HG03354 (cell line): ENCODE results near the gene ZNF839.
"Not testable (repeated sequence)": the region's sequence is repeated elsewhere in the genome, so short reads cannot be mapped to it uniquely, and the experiment has no call there.

ENCODE experiments used
- ATAC-seq: cut with Tn5 transposase; IDR thresholded peaks from one replicate; pipeline ENCODE4 v1.9.1; 2021; ENCODE audit warnings: mild to moderate bottlenecking; ENCODE audit not compliant: unreplicated experiment, poor library complexity, severe bottlenecking

ZNF839 gene

DNA sequence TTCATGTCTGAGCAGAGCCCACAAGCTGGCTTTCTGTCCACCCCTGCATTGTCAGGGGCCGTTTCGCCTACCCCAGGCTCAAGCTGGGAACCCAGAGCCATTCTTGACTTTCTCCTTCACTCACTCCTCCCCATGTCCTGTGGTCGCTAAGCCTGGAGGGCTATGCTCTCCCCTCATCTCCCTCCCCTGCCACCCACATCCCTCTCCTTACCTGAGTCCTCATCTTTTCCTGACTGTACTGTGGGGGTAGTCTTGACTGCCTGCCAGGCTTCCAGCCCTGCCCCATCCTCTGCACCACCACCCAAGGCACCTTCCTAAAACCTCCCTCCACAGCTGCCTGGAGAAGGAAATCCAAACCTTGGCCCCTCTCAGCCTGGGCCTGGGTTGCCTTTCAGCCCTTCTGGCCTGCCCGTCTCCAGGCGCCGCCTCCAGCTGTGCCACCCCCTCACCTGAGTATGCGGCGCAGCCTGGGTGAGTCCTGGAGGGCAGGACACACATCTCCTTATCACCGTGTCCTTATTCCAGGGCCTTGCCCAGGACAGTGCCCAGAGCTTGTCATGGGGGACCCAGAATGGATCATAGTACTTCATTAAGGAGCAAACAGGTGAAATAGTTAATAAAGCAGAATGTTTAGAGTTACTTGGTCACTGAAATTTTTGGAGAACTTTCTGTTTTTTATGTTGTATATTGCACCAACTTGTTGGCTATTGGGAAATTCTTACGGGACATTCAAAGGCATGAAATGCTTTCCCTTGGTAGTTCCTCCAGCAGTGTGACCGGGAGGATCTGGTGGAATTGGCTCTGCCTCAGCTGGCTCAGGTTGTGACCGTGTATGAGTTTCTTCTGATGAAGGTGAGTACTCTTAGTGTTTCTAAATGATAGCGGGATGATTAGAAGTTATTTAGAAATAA lies 14.5 kb downstream of the ZNF839 start:
- ATAC-seq, result no peak

- no peak for ATAC-seq
These were observed 15.6 kb downstream of the ZNF839 start for GRCh38 chr14:102335163-102335562.

DNA sequence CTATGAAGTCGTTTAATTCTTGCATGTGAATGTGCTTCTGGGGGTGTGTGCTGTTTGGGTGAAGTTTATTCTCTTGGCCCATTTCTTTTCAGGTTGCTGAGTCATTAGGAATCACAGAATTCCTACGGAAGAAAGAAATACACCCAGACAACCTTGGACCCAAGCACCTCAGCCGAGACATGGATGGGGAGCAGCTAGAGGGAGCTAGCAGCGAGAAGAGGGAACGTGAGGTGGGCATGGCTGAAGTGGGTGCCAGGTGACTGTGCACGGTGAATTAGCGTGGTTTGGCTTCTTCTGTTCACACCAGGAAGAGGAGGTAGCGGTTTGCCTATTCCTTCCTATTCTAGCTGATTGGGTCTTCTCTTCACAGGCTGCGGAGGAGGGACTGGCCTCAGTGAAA lies 19.2 kb downstream of the ZNF839 start:
- no peak for ATAC-seq

GRCh38 chr14:102341566-102341965 lies 22.0 kb downstream of the ZNF839 start:
- no peak for ATAC-seq

DNA sequence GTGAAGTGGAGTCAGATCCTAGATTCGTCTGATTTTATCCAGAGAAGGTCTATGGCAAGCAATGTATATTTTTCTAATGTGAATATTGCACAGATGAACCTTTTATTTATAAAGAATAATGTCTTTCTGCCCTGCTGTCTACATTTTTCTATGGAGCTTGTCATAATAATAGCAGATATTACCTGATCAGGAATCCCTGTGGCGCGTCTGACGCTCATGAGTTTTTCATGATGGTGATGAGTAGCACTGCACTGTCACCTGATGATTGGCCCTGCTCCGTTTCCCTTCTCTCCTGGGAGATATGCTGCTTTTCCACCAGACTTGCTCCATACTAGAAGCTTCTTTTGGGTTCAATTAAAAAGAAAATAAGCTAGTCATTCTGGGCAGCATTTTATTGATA lies 22.7 kb downstream of the ZNF839 start:
- no peak for ATAC-seq

GRCh38 chr14:102344084-102344483 lies 24.5 kb downstream of the ZNF839 start:
- no peak for ATAC-seq

GRCh38 chr14:102344485-102344884 lies 24.9 kb downstream of the ZNF839 start:
- no peak for ATAC-seq

- no peak for ATAC-seq
These were observed 25.7 kb downstream of the ZNF839 start for GRCh38 chr14:102345232-102345631.

DNA sequence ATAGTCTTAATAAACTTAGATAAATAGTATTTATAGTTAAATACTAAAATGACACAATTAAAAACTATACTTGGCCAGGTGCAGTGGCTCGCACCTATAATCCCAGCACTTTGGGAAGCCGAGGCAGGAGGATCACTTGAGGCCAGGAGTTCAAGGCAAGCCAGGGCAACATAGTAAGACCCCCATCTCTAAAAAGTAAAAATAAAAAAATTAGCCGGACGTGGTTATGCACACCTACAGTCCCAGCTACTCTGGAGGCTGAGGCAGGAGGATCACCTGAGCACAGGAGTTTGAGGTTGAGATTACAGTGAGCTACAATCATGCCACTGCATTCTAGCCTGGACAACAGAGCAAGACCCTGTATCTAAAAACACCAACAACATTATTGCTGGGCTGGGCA lies 27.1 kb downstream of the ZNF839 start:
- no peak for ATAC-seq

- ATAC-seq, result no peak
These were observed 28.8 kb downstream of the ZNF839 start for GRCh38 chr14:102348376-102348775.

GRCh38 chr14:102351023-102351422 lies 31.5 kb downstream of the ZNF839 start:
- no peak for ATAC-seq

DNA sequence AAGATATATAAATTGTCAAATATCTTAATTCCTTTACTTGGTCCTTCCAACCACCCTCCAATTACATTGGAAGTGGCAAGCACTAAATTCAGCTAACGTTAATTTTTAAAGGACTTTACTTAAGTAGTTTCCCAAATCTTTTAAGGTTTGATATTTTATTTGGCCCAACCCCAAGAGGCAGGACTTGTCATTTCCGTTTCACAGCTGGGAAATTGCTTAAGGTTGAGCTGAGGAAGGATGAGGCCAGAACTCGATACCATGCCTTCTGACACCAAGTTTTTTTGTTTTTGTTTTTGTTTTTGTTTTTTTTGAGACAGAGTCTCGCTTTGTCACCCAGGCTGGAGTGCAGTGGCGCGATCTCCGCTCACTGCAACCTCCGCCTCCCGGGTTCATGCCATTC lies 32.0 kb downstream of the ZNF839 start:
- ATAC-seq, result not testable (repeated sequence)

GRCh38 chr14:102352213-102352612 lies 32.7 kb downstream of the ZNF839 start:
- ATAC-seq, result no peak

- ATAC-seq, result no peak
These were observed 33.6 kb downstream of the ZNF839 start for GRCh38 chr14:102353126-102353619.

GRCh38 chr14:102356280-102356679 lies 36.7 kb downstream of the ZNF839 start:
- ATAC-seq, result no peak

DNA sequence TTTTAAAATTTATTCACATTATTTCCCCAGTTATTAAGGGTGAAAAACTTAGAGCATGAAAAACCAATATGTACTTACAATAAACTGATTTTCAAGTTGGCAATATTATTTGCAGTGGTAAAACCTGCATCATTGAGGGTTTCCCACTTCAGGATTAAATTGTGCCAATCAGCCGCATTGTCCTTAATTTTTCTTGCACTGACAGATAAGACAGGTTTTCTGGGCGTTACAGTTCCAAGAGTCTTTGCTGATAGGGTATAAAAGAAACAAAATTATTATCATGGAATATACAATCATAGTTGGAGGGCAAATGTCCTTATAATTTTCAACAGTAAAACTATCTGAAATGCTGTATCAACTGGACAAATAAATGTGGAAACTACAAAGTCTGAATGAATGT lies 39.8 kb downstream of the ZNF839 start:
- ATAC-seq, result no peak

DNA sequence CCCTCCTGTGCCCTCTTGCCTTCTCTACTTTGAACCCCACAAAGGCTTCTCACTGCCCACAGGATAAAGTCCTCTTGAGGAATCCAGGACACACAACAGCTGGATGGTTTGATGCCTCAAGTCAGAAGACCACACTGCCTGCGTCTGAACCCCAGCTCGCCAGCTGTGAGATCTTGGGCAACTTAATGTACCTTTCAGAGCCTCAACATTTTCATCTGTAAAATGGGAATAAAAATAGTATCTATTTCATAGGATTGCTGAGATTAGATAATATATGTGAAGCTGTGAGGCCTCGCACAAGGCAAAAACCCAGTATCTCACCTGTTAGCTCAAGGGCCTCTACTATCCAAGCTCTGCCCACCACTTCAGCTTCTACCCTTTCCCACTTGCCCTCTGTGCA lies 40.8 kb downstream of the ZNF839 start:
- no peak for ATAC-seq

GRCh38 chr14:102362084-102362483 lies 42.5 kb downstream of the ZNF839 start:
- peak; percentile 43 for ATAC-seq

GRCh38 chr14:102362545-102363181 lies 43.1 kb downstream of the ZNF839 start, which contains the start of the genes CINP and TECPR2:
TSS of gene CINP (minus strand) at chr14:102362890. CDS start at chr14:102362851, 39 bp downstream.
TSS of gene TECPR2 (plus strand) at chr14:102362941. CDS start at chr14:102376722, 13,781 bp downstream.
- ATAC-seq, result peak; percentile 93

GRCh38 chr14:102363182-102363943 lies 43.8 kb downstream of the ZNF839 start:
- peak; percentile 38 for ATAC-seq
